ENCODE results near the gene DTNB. TPM values are rescaled to one million over a fixed set of nuclear protein-coding genes. Genes with fewer than 3 reads are reported as not detected.

DTNB gene
- total RNA-seq, 3 donors from 2014 or later: 4.8 to 8.8 (median 7.2) TPM

GRCh38 chr2:25700221-25700660, 26.9 kb upstream of the DTNB start:
- peak; percentile 46 for TF ChIP-seq CTCF (IDR thresholded peaks at IDR 0.05)
- H3K4me1 ChIP-seq (ENCODE audit: low read depth): no peaks in the 10 kb centered on the region
- DNase-seq (peak in 1 of 3 donors; percentile 19), ATAC-seq (peak; percentile 83)
- intact Hi-C loops (cut with DNase I, micrococcal nuclease): no loop called here
- no peaks in the 10 kb centered on the region for H3K36me3 ChIP-seq (ENCODE audit: low read depth)
- no peak overlapping the region for H3K4me3 ChIP-seq
- no peaks in the 10 kb centered on the region for H3K9me3 ChIP-seq

- no peaks in the 10 kb centered on the region for H3K9me3 ChIP-seq
- H3K36me3 ChIP-seq (ENCODE audit: low read depth): no peaks in the 10 kb centered on the region
- DNase-seq (no peak), ATAC-seq (no peak)
- TF ChIP-seq CTCF (IDR thresholded peaks at IDR 0.05): no peak
- no peaks in the 10 kb centered on the region for H3K4me1 ChIP-seq (ENCODE audit: low read depth)
- intact Hi-C loops (cut with DNase I, micrococcal nuclease): no loop called here
- H3K4me3 ChIP-seq: no peak overlapping the region
Observed at GRCh38 chr2:25699216-25699615, 25.8 kb upstream of the DTNB start.

GRCh38 chr2:25698752-25699151, 25.4 kb upstream of the DTNB start:
- no peak for DNase-seq
- H3K4me3 ChIP-seq: no peak overlapping the region

GRCh38 chr2:25697559-25698341, 24.4 kb upstream of the DTNB start:
- no peaks in the 10 kb centered on the region for H3K36me3 ChIP-seq (ENCODE audit: low read depth)
- ATAC-seq (no peak), DNase-seq (no peak)
- no peaks in the 10 kb centered on the region for H3K4me1 ChIP-seq (ENCODE audit: low read depth)
- H3K4me3 ChIP-seq: no peak overlapping the region
- intact Hi-C loops (cut with DNase I, micrococcal nuclease): no loop called here
- TF ChIP-seq CTCF (IDR thresholded peaks at IDR 0.05): no peak
- no peaks in the 10 kb centered on the region for H3K9me3 ChIP-seq

More at GRCh38 chr2:25698752-25699151, 25.4 kb upstream of the DTNB start:
- no peaks in the 10 kb centered on the region for H3K4me1 ChIP-seq (ENCODE audit: low read depth)
- intact Hi-C loops (cut with DNase I, micrococcal nuclease): no loop called here
- ATAC-seq: no peak
- H3K36me3 ChIP-seq (ENCODE audit: low read depth): no peaks in the 10 kb centered on the region
- H3K9me3 ChIP-seq: no peaks in the 10 kb centered on the region
- TF ChIP-seq CTCF (IDR thresholded peaks at IDR 0.05): no peak

GRCh38 chr2:25692737-25693445, 19.5 kb upstream of the DTNB start:
- intact Hi-C loops (cut with DNase I, micrococcal nuclease): no loop called here
- Histone ChIP-seq H3K36me3 (ENCODE audit: low read depth) (no peaks in the 10 kb centered on the region), H3K4me1 (ENCODE audit: low read depth) (no peaks in the 10 kb centered on the region), H3K4me3 (no peak overlapping the region), H3K9me3 (no peaks in the 10 kb centered on the region)
- TF ChIP-seq CTCF (IDR thresholded peaks at IDR 0.05): no peak
- DNase-seq (no peak), ATAC-seq (no peak)
